ENCODE data around the gene TLCD3A.

- no peak for TF ChIP-seq CTCF (IDR thresholded peaks at IDR 0.05; ENCODE audit: low read depth, low read length)
- TF ChIP-seq EZH2phosphoT487 (IDR thresholded peaks at IDR 0.05; ENCODE audit: low read depth) = no peak
These were observed 741 bp upstream of the TLCD3A start for GRCh38 chr17:731644-732066.
